HG03460 (cell line): ENCODE data around the gene AP4M1.
"Not testable (repeated sequence)": the region's sequence is repeated elsewhere in the genome, so short reads cannot be mapped to it uniquely, and the experiment has no call there.

Experiments used
- ATAC-seq: cut with Tn5 transposase; IDR thresholded peaks from one replicate; pipeline ENCODE4 v1.9.1; 2021; ENCODE audit not compliant: unreplicated experiment

AP4M1 gene

DNA sequence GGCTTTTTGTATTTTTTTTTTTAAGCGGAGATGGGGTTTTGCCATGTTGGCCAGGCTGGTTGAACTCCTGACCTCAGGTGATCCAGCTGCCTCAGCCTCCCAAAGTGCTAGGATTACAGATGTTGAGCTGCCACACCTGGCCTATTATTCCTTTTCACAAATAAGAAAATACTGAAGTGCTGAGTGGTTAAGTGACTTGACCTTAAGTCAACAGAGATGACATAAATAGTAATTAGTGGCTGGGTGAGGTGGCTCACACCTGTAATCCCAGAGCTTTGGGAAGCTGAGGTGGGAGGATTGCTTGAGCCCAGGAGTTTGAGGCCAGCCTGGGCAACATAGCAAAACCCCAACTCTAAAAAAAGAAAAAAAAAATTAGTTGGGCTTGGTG is 28.8 kb downstream of the AP4M1 start:
- not testable (repeated sequence) for ATAC-seq

DNA sequence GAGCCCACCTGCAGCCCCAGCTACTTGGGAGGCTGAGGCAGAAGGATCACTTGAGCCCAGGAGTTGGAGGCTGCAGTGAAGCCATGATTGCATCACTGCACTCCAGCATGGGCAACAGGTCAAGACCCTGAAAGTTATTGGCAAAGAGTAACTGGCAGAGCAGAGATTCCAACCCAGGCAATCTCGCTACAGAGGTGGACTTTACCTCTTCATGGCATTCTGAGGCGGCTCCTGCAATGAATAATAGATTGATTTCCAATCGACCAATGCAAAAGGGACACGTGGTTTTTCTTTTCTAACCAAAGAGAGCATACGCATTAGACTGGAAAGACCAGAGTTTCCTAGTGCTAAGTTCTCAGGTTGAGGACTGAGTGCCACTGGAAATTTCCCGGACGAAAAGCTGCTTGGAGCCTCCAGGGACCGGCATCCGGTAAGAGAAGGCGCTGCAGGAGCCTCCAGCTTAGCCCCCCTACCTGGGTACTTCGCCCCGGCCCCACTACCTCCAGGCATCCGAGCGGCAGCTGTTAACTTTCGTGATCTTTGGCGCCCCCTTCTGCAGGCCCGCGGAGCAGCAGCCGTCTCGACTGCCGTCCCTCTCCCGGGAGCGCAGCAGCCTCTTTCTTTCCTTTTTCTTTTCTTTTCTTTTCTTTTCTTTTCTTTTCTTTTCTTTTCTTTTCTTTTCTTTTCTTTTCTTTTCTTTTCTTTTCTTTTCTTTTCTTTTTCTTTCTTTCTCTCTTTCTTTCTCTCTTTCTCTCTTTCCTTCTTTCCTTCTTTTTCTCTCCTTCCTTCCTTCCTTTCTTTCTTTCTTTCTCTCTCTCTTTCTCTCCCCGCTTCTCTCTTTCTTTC is 29.4 kb downstream of the AP4M1 start:
- ATAC-seq, result no peak

DNA sequence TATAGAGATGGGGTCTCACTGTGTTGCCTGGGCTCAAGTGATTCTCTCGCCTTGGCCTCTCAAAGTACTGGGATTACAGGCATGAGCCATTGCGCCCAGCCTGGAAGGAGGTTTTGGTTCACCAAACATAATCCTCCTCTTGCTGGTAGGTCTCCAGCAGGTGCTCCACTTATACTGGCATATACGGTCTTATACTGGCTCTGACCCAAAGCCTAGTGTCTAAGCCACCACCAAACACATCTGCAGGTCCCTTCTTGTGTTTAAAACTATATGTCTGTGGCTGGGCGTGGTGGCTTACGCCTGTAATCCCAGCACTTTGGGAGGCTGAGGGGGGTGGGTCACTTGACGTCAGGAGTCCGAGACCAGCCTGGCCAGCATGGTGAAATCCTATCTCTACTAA is 30.7 kb downstream of the AP4M1 start:
- ATAC-seq, result no peak

DNA sequence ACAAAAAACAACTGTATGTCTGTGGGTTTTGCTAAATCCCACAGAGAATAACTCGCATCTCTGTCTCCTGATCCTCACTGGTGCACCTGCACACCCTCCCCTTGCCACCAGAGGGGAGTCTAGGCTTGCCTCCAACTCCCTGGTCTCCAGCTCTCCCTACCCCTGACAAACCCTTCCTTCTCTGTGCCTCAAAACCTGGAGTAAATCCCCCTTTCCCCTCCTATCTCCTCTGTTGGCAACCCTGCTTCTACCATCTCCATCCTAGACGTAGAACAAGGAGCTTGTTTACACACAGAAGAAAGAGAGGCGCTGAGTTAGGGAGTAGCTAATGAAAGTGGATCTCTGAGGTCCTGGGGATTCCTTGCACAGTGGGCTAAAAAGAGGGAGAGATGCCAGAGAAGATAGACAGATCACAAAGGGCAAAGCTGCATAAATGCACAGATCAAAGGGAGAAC is 31.3 kb downstream of the AP4M1 start:
- ATAC-seq, result peak; percentile 76

DNA sequence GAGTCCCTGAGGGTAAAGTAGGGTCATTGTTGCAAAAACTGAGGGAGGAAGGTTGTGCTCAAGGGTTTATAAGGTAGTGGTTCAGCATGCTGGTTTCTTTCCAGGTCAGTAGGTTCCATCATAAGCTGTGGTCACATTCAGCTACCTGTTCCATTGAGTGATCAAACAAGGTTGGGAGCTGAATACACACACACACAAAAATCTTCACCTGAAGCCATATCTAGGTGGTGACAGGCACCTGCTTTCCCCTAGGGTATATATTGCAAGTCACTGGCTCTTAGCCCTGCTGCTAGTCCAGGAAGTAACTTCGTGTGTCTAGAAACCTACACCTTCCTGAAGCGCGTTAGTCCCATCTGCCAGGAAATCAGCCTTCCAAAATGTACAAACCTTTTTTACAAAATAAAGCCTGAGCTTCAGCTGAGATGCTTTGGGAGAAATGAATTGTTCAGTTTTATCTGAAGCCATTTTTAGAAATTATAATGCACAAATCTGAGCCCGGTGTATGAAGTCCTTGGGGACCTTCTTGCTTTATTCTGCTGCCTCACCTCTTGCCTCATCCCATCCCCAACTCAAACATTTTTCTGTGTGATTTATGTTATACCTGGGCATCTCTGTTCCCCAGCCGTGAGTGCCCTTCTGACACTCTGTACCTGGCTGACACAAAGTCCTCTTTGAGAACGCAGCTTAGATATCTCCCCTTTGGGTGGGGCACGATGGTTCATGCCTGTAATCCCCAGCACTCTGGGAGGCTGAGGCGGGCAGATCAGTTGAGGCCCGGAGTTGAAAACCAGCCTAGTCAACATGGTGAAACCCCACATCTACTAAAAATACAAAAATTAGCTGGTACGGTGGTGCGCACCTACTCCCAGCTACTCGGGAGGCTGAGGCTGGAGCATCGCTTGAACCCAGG is 36.7 kb downstream of the AP4M1 start:
- no peak for ATAC-seq

DNA sequence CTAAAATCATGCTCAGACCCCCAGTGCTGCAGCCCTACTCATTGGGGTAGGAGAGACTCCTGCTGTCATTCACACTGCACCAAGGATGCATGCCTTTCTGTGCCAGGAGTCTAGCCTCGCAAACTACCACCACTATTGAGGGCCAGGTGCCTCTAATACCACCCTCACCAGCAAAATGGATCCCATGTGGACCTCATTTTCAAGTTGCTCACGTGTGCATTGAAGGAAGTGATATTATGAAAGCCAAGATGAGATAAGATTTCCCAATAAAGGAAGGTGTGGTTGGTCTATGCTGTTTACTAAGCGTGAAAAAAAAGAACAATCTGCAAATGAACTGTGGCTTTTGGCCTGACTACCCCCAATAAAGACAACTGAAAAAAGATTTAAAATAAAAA is 40.1 kb downstream of the AP4M1 start:
- no peak for ATAC-seq

DNA sequence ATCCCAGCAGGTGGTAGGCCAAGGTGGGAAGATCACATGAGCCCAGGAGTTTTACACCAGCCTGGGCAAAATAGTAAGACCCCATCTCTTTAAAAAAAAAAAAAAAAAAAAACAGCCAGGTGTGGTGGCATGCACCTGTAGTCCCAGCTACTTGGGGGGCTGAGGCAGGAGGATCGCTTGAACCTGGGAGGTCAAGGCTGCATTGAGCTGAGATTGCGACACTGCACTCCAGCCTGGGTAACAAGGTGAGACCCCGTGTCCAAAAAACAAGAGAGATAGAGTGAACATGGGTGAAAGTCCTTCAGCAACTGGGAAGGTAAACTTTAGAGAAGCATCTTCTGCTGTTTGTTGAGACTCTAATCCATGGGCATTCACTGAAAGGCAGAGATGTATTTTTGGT is 41.0 kb downstream of the AP4M1 start:
- ATAC-seq, result no peak

DNA sequence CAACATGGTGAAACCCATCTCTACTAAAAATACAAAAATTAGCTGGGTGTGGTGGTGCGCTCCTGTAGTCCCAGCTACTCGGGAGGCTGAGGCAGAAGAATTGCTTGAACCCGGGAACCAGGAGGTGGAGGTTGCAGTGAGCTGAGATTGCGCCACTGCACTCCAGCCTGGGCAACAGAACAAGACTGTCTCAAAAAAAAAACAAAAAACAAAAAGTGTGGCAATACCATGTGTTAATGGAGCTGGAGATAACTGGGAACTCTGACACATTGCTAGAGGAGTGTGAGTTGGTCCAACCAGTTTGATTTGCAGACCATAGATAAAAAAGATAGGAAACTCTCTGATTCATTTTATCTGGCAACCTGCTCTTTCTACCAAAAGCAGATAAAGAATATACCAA is 44.9 kb downstream of the AP4M1 start:
- not testable (repeated sequence) for ATAC-seq

DNA sequence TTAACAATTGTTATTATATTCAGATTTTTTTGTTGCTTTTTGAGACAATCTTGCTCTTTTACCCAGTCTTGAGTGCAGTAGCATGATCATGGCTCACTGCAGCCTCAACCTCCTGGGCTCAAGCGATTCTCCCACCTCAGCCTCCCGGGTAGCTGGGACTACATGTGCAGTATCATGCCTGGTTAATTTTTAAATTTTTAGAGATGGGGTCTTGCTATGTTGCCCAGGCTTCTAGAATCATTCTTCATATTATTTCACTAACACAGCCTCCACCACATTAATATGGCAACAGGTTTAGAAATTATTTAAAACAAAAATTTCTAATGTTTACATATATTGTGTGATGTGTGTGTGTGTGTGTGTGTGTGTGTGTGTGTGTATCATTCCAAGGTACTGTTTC is 45.8 kb downstream of the AP4M1 start:
- ATAC-seq, result no peak

DNA sequence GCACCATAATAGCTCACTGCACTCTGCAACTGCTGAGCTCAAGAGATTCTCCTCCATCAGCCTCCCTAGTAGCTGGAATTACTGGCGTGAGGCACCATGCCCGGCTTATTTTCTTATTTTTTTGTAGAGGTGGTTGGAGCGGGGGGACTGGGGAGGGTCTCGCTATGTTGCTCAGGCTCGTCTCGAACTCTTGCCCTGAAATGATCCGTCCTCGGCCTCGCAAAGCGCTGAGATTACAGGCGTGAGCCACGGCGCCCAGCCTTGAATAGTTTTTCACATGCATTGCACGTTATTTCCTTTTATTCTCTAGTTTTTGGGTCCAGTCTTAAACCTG is 46.7 kb downstream of the AP4M1 start:
- ATAC-seq, result no peak

DNA sequence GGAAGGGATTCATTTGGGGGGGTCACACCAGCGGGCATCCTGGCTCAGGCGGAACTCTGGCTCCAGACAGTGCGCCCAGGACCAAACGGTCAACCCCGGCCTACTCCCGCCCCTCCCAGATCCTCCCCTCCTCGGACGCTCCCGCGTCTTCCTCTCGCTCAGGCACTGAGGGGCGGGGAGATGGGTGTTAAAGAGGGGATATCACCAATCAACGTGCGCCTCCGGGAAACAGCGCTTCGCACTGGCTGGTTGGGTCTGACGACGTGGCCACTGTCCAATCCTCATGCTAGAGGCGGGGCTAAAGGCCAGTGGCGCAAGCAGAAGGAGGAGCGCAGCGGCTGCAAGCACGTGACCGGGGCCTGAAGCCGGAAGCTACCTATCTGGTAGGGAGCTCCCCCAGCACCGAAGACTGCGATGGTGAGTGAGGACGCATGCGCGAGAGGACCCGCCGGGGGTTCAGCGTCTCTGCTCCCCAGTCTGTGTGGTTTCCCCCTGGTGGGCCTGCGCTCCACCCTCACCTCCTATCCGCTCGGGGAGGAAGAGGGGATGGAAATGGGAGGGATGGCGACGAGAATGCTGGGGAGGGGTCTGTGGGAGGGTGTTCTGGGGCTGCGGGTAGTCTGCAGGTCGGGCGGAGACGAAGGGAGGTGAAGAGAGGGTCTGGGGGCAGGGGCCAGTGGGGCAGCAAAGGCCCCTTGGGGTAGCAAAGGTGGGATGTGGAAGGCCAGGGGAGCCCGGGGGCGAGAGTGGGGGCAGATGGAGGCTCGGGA is 47.3 kb downstream of the AP4M1 start, which contains the start of gene LAMTOR4:
LAMTOR4 (plus strand) TSS at position 360 of the 770 bp plus-strand sequence; CDS start at position 415, 55 bp downstream.
- ATAC-seq, result peak; percentile 98

DNA sequence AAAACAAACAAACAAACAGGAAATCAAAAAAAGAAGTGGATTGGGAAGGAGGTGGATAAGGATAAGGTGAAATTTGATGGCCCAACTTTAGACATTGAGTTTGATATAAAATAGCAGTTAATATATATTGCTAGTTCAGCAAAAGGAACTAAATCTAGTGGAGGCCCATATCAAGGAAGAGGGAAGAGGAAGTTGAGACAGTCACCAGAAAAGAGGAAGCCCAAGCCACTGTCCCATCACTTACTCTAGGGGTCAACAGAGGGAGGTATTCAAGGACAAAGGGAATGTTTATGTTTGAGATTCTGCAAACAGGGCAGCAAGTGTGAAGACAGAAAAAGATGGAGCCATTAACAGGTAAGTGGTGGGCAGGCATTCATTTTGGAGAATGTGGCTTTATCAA is 51.0 kb downstream of the AP4M1 start:
- ATAC-seq, result no peak

DNA sequence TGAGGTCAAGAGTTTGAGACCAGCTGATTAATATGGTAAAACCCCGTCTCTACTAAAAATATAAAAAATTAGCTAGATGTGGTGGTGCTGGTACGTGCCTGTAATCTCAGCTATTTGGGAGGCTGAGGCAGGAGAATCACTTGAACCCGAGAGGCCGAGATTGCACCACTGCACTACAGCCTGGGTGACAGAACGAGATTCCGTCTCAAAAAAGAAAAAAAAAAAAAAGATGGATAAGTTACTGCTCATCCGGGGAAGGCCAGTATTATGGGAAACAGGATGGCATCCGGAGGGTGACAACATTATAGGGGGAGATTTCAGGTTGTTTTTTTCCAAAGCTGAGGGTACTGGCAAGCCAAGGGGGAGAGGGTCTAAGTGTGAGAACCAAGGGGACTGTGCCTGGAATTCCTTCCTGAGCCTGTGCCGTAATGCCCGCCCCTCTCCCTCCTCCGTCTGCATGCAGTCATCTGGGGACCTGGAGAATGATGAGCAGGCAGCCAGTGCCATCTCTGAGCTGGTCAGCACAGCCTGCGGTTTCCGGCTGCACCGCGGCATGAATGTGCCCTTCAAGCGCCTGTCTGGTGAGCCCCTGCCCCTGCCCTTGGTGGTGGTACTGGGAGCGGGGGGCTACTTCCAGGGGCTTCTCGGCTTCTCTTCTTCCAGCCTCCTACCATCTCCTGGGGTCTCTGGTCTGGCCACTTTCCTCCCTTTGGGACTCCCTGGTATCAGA is 51.7 kb downstream of the AP4M1 start:
- no peak for ATAC-seq

DNA sequence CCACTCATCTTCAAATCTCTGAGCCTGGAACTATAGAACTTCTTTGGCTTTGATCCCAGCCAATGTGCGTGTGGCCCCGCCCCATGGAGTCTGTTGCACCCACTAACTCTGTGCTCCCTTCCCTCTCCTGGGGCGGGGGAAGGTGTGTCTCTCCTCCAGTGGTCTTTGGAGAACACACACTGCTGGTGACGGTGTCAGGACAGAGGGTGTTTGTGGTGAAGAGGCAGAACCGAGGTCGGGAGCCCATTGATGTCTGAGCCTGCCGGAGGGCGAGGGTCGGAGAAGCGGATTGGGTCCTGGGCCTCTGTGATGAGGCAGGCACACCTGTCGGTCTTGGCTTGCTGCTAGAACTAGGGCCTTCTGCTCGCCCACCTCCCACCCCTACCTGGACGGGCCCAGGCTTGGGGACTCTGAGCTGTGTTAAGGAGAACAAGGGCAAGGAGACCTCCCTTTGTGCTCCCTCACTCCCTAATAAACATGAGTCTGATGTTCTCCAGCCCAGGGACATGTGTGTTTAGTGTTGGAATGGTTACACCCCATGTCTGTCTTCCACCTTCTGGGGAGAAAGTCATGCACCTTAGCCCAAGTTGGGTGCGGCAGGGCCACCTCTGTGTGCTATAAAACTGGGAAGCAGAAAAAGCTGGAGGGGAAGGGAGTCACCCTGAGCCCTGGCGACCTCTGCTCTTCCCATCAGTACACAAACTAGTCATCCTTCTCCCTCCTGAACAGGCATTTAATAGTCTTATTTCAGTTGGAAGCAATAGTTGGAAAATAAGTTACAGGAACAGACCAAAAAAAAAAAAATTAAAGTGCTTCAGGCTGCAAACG is 52.5 kb downstream of the AP4M1 start:
- no peak for ATAC-seq

DNA sequence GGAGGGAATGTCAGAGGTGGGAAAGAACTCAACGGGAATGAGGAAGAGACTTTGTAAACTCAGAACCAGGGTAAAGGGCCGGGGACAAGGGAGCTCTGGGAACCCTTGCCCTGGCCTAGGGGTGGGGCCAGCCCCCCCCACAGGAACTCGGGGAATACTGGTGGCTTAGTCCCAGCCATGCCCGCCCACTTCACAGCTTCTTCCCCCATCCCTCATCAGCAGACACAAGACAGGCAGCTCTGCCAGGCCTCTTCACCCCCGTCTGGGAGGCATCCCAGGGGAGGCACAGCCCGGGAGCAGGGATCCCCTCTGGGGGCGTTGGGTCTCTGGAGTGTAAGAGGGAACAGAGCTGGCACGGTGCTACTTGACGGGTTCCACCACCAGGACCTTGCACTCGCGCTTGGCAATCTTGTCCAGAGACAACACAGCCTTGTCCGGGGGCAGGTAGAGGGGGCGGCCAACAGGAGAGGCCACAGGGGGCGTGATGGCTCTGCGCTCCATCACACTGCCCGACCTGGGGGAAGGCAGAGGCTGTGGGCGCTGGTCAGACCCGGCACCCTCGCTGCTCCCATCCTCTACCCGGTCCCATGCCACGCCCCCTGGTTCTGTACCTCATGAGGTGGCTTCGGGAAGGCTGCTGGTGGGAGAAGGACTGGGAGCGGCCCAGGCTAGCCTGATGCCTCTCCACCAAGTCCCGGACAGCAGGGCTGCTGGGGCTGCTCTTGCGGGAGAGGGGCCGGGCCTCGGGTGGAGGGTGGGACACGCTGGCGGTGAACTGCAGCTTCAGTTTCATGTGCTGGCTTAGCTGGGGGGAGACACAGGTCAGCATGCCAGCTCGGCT is 53.4 kb downstream of the AP4M1 start:
- ATAC-seq, result no peak

DNA sequence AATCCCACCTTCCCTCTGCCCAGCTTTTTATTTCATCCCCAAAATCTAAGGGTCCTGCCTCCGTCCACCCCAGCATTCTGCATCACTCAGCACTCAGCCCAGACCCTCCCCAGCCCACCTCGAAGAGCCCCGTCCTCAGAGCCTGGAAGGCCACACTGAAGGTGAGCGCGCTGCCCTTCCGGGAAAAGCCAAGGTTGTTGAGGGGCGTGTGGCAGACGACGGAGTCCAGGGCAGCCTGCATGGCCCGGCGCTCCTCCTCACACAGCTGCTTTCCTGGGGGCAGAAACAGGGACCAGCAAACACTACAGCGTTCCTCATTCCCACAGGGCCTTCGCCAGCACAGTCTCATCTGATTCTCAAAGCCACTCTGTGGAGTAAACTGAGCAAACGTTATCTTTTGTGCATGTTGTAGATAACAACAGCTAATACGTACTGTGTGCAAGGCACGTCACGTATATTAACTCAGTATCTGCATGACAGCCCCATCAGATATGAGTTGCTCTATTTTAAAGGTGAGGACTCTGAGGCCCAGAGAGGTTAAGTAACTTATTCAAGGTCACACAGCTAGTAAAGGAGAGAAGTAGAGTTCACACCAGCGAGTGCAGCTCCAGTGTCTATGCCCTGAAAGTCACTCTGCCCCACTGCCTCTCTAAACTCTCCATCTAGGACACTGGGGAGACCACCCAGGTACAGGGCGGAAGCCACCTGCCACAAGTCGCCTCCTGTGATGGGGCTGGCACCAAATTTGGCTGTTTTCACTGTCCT is 54.3 kb downstream of the AP4M1 start:
- no peak for ATAC-seq

DNA sequence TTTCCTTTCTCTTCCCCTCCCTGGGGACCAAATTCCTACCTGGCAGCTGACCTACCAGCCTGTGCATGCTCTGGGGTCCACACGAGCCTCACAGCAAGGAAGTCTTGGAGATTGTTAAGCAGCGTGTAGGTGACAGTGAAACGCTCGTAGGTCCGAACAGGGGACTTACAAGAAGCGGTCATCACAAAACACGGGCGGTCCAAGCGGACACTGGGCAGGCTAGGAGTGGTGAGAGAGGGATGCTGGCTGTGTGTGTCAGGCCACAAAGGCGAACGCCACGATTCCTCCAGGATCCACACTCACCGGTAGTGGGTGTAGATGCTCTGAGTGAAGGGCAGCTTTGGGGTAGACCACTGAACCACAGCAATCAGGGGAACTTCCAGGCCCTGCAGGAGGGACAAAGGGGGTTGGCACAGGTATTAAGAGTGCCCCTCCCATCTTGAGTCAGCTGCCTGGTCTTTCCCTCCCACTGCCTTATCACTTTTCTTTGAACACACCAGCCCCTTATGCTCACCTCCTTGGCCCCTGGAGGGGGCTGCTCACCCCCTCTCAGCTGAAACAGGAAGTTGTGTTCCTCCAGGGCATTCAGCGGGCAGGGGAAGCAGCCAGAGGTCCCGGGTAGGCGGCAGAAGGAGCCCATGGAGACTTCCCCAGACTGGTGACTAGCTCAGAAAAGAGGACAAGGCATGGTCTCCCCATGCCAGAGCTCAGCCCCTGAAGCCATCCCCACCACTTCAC is 55.1 kb downstream of the AP4M1 start:
- no peak for ATAC-seq

DNA sequence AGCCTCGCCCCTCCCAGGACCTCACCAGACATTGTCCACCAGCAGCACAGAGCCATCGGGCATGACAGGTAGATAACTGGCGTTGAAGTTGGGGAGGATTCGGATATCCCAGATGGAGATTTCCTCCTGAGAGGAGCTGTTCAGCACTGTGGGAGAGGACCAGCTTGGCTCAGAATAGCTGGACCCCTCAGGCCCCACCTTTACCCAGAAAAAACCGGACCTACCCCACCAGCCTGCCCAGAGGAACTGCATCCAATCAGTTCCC is 55.6 kb downstream of the AP4M1 start:
- no peak for ATAC-seq
